ENCODE data around the gene MYBBP1A.

Gene MYBBP1A

DNA sequence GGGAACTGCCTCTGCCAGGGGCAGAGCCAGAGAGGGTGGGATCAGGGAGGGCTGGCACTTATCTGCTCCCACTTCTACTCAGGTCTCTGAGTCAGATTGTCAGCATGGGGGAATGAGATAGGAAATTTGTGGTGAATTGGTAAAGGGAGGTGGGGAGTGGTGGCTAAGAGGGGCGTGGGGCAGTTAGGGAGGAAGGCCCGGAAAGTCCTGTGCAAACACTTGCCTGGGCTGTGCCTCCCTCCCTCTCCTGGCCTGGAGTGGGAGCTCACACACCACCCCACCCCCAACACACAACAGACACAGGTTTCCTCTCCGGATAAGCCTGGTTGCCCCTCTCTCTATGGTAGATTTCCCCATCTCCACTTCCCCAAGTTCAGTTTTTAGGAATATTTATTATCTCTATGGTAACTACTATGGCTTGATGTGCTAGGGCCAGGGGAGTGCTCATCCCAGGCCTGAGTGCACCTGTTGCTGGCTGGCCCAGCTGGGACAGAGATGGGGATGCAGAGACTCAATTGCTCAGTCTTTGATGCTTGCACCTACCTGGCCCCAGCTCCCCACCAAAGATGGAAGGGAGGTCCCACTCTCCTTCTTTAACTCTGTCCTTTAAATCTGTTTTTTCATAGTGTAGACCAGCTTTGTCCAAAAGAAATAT, 53.8 kb downstream of the MYBBP1A start:
- DNase-seq, result no peak

DNA sequence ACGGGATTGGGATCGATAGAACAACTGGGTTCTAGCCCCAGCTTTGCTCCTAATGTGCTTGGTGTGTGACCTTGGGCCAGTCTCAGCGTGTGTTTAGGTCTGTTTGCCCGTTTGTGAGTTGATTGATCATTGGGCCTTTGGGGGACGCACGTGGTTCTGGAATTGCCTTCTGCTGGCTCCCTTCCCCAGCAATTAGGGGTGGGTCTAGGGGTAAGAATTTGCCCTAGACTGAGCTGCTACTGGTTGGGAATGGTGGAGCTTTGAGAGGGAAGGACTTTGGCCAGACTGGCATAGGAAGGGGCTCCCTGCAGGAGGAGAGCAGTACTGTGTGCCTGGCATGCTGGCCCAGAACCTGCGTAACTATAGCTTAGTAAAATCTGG, 55.0 kb downstream of the MYBBP1A start:
- DNase-seq, result peak in 1 of 2 experiments; percentile 31

DNA sequence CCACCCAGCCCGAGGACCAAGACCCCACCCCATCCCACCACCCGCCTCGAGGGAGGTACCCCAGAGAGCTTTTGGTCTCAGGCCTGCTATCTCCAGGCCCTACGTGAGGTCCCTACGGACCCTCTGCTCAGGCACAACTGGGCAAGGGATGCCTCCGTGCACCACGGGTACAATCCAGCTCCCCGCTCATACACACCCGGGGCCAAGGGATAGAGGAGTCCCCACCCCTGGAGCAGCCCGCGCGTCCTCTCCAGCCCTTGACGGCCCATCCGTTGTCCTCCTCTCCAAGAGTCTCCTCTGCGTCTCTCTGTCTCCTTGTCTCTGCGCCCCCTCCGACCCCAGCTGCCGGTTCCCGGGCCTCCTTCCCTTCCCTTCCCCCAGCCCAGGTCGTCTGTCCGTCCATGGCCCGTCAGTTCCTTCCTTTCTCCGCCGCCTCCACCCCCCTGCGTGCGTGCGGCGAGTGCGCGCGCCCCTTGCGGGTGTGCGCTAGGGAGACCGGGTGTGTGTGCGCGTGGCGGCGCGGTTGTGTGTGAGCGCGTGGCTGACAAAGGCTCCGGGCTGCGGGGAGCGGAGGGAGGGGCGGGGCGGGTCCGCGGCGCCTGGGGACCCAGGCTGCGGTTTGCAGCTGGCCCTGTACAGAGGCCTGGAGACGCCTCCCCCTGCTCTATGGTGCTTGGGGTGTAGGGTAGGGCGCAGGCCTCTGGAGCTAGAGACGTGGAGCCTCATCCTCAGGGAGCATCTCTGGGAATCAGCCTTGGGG, 55.6 kb downstream of the MYBBP1A start:
- peak in 1 of 2 experiments; percentile 49 for DNase-seq

DNA sequence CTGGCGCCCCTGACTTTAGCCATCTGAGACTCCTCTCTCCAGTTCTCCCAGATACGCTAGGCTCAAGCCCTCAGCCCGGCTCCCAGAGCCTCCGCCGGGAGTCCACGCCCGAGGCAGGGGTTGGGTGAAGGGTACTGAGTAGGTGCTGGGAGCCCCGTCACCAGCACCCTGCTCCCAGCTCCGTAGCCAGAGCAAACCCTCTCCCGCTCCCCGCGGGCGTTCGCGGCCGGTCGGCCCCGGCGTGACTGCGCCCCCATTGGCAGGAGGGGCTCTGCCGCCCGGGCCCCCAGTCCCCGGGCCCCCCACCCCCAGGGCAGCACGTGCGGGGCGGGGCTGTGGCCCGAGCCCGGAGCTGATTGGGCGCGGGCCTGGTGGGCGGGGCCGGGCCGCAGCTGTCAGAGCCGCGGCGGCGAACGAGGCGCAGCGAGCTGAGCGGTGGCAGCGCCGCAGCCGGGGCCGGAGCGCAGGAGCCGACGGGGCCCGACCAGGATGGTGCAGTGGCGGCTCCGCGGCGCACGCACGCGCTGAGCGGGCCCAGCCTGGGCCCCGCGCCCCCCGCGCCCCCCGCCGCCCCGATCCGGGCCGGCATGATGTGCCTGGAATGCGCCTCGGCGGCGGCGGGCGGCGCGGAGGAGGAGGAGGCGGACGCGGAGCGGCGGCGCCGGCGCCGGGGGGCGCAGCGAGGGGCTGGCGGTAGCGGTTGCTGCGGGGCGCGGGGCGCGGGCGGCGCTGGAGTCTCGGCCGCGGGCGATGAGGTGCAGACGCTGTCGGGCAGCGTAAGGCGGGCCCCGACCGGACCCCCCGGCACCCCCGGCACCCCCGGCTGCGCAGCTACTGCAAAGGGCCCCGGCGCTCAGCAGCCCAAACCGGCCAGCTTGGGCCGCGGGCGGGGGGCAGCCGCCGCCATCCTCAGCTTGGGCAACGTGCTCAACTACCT, 56.5 kb downstream of the MYBBP1A start, which contains the start of gene SPNS2:
Gene SPNS2 (plus strand): TSS at position 421 of the 937 bp plus-strand sequence. CDS start 167 bp downstream, at position 588.
- peak in 1 of 2 experiments; percentile 74 for DNase-seq

DNA sequence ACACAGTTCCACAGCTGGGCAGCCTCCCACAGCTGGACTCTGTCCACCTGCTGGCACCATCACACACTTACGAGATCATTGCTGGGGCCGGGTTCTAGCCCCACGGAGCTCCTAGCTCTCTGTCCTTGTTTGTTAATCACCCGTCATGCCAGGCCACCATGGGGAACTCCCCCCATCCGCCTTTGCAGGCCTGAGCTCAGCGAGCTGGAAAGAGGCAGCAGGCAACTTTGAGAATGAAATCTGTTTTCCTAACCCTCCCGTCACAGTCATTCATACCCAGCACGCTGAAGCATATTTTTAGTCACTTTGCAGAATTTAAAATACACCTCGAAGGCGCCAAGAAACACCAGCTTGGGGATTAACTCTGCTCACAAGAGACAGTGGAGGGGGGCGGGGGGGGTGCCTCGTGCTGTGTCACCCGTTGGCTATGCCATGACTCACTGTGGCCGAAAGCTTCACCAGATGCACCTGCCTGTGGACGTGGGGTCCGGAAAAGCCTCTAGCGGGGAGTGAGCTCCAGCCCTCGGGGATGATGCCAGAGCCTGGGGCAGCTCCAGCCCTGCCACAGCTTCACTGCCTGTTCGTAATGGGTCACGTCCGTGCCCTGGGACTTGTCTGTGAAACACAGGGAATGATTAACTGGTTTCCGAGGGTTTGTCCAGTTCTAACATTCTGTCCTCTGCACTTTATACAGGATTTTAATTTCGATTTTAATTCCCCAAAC, 57.9 kb downstream of the MYBBP1A start:
- no peak for DNase-seq

DNA sequence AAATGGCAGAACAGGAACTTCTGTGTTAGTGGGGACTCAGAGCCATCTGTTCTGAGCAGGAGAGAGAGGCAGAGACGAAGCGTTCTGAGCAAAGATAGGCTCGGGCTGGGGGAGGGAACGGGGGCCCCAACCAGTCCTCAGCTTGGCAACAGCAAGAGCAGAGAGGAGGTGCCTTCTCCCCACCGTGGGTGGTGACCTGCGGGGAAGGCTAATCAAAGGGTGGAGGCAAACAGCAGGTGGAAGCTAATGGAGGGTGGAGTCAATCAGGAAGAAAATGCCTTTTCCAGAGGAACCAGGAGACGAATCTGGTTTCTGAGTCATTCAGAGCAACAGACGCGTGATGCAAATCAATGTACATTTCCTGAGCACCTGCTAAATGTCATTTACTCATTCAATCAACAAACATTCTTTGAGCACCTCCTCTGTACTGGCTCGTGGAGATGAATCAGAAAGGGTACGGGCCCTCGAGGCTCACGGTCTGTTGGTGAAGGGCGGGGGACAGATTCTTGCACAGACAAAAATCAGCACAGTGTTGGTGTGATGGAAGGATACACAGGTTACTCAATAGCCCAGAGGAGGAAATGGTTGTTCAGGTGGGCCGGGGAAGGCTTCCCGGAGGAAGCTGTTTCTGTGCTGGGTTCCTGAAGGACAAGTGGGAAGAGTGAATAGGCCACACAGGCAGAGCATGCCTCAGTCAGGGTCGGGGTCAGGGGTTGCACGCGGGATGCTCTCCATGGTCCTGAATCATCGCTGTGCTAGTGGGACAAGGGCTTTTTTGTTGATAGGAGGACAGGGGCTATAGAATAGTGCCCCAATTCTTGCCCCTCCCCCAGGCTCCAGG, 62.2 kb downstream of the MYBBP1A start:
- DNase-seq, result peak in 1 of 2 experiments; percentile 17

DNA sequence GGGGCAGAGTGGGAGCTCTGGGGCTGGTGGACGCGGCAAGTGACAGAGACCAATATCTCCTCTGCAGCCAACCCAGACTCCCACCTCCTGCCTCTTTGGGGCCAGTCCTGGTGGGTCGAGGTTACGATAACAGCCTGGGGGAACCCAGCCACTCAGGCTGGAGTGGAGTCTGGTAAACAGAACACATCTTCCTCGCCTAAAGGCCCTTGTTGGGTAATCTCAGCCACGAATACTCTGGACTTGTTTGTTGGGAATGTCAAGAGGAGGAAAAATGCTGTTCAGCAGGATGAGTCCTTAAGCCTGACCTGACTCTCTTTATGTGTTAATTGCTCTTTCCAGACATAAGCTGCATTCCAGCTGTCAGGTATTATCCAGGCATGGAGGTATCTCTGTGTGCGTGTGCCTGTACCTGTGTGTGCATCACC, 64.5 kb downstream of the MYBBP1A start:
- no peak for DNase-seq

DNA sequence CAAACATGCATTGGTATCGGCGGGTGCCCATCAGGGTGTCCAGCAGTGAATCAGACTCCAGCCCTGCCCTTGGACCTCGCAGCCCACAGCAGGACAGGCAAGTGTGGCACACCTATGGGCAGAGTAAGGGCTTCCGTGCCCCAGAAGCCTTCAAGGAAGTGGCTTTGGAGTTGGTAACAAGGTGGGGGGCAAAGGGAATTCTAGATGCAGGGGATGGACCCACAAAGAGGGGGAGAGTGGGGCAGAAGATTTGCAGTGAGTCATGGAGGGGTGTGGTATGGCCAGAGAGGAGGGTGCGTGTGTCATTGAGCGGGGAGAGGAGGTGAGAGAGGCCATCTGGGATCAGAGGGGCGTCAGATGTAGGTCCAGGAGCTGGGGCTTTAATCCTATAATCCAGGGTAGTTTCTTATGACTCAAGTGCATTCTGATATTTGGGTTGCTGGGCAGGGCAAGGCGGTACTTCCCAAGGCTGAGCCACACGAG, 65.0 kb downstream of the MYBBP1A start:
- DNase-seq, result no peak

DNA sequence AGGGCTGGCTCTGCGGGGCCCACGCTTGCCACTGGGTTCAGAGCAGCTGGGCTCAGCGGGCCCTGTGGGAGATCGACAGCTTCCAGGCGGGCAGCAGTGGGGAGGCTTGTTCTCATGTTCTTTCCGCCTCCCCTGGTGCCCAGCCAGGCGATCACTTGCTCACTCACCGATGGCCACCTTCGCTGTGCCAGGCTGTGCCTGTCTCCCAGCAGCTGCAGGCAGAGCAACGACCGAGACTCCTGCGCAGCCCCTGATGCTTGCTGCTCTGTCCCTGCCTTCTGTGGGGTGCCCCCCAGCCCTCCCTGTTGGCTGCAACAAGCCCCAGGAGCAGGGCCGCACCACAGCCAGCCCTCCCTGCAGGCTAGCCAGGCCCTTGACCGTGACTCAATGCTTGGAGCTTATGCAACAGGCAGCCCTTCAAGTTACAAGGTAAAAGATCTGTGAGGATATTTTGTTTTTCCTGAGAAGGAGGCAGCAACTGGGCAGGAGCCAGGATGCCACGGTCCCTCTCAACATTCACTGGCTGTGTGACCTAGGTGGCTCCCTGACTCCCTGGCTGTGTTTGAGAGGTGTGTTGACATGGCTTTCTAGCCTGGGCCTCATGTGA, 66.1 kb downstream of the MYBBP1A start:
- no peak for DNase-seq
